Measurements from ENCODE around the gene ATG16L2.
A peak's percentile ranks its signal among the peaks of the same experiment; 100 is the strongest.
"Not testable (repeated sequence)": the region's sequence is repeated elsewhere in the genome, so short reads cannot be mapped to it uniquely, and the experiment has no call there.

The ATG16L2 gene

DNA sequence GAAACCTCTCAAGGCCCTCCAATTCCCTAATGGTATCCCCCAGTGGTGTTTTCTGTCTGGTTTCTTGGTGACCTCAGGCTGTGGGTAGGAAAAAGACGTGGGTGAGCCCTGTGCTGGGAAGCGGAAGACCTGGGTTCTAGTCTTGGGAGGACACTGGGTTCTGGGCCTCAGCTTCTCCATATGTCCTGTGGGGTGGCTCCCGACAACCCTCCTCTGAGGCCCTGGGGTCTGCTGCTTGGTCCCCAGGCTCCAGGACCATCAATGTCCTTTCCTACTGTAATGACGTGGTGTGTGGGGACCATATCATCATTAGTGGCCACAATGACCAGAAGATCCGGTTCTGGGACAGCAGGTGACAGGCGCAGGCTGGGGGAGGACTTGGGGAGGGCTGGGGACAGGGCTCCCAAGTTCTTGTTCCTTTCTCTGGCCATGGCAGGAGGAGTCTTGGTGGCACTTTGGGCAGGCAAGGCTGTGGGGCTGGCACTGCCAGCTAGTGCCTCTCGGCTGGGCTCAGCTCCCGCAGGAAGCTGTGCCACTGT, 12.8 kb downstream of the ATG16L2 start:
- H3K36me3 ChIP-seq (ENCODE audit: control insufficient read depth in 2 of 2, insufficient read depth in 2 of 2, low read length in 2 of 2) = peaks cover 0 to 2% of the 10 kb centered on the region in 2 donors
- H3K4me1 ChIP-seq (ENCODE audit: control insufficient read depth, insufficient read depth, low read length) = peaks cover 10% of the 10 kb centered on the region
- no peak overlapping the region for H3K9ac ChIP-seq (ENCODE audit: low read length in 2 of 2)
- no peak overlapping the region for H3K27ac ChIP-seq (ENCODE audit: low read length)
- H3K27me3 ChIP-seq (ENCODE audit: control insufficient read depth in 1 of 2, insufficient read depth in 2 of 2, low read length in 2 of 2) = no peaks in the 10 kb centered on the region
- no peak overlapping the region for H3K4me3 ChIP-seq (ENCODE audit: low read length in 2 of 2)
- H3K9me3 ChIP-seq (ENCODE audit: control insufficient read depth in 2 of 2, low read length in 2 of 2) = no peaks in the 10 kb centered on the region

DNA sequence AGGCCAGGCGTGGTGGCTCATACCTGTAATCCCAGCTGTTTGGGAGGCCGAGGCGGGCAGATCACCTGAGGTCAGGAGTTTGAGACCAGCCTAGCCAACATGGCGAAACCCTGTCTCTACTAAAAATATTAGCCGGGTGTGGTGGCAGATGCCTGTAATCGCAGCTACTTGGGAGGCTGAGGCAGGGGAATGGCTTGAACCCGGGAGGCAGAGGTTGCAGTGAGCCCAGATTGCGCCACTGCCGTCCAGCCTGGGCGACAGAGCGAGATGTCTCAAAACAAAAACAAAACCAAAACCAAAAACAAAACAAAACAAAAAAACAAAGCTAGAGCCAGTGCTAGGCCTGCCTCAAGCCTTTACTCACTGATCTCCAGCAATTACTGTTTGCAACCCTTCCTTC, 13.4 kb downstream of the ATG16L2 start:
- not testable (repeated sequence) for H3K36me3 ChIP-seq (ENCODE audit: control insufficient read depth in 2 of 2, insufficient read depth in 2 of 2, low read length in 2 of 2); H3K9me3 ChIP-seq (ENCODE audit: control insufficient read depth in 2 of 2, low read length in 2 of 2); H3K4me3 ChIP-seq (ENCODE audit: low read length in 2 of 2); H3K27ac ChIP-seq (ENCODE audit: low read length); H3K9ac ChIP-seq (ENCODE audit: low read length in 2 of 2); H3K27me3 ChIP-seq (ENCODE audit: control insufficient read depth in 1 of 2, insufficient read depth in 2 of 2, low read length in 2 of 2)
- H3K4me1 ChIP-seq (ENCODE audit: control insufficient read depth, insufficient read depth, low read length) = peaks cover 12% of the 10 kb centered on the region

DNA sequence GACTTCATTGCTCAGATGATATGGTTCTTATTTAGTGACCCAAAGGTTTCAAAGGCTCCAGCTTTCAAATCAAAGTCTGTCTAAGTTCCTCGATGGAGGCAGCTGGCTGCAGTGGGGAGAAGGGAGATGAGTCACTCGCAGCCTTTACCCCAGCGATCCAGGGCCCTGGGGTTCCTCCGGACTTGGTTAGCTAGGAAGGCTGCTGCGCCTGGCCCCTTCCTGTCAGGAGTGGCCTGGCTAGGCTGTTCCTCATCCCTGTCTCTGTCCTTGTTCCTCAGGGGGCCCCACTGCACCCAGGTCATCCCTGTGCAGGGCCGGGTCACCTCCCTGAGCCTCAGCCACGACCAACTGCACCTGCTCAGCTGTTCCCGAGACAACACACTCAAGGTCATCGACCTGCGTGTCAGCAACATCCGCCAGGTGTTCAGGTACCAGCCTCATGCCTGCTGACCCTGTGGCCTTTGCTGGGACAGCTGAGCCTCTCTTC, 13.9 kb downstream of the ATG16L2 start:
- H3K36me3 ChIP-seq (ENCODE audit: control insufficient read depth in 2 of 2, insufficient read depth in 2 of 2, low read length in 2 of 2) = peaks cover 0 to 2% of the 10 kb centered on the region in 2 donors
- H3K4me1 ChIP-seq (ENCODE audit: control insufficient read depth, insufficient read depth, low read length) = peaks cover 15% of the 10 kb centered on the region
- no peaks in the 10 kb centered on the region for H3K9me3 ChIP-seq (ENCODE audit: control insufficient read depth in 2 of 2, low read length in 2 of 2)
- no peak overlapping the region for H3K27ac ChIP-seq (ENCODE audit: low read length)
- no peak overlapping the region for H3K4me3 ChIP-seq (ENCODE audit: low read length in 2 of 2)
- no peaks in the 10 kb centered on the region for H3K27me3 ChIP-seq (ENCODE audit: control insufficient read depth in 1 of 2, insufficient read depth in 2 of 2, low read length in 2 of 2)
- no peak overlapping the region for H3K9ac ChIP-seq (ENCODE audit: low read length in 2 of 2)

DNA sequence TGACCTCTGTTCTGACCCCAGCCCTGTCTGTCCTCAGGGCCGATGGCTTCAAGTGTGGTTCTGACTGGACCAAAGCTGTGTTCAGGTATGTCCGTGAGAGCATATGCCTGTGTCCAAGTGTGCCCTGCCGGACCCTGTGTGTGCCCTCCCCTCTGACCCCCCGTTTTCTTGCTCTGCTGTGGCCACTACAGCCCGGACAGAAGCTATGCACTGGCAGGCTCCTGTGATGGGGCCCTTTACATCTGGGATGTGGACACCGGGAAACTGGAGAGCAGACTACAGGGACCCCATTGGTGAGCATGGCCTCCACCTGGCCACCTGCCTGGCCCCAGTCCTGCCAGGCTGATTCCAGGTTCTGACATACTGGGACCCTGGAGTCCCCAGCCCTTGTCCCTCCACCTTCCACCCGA, 14.5 kb downstream of the ATG16L2 start:
- H3K9ac ChIP-seq (ENCODE audit: low read length in 2 of 2) = no peak overlapping the region
- peaks cover 0 to 2% of the 10 kb centered on the region in 2 donors for H3K36me3 ChIP-seq (ENCODE audit: control insufficient read depth in 2 of 2, insufficient read depth in 2 of 2, low read length in 2 of 2)
- peaks cover 17% of the 10 kb centered on the region for H3K4me1 ChIP-seq (ENCODE audit: control insufficient read depth, insufficient read depth, low read length)
- H3K9me3 ChIP-seq (ENCODE audit: control insufficient read depth in 2 of 2, low read length in 2 of 2) = no peaks in the 10 kb centered on the region
- no peak overlapping the region for H3K4me3 ChIP-seq (ENCODE audit: low read length in 2 of 2)
- H3K27me3 ChIP-seq (ENCODE audit: control insufficient read depth in 1 of 2, insufficient read depth in 2 of 2, low read length in 2 of 2) = no peaks in the 10 kb centered on the region
- H3K27ac ChIP-seq (ENCODE audit: low read length) = no peak overlapping the region

DNA sequence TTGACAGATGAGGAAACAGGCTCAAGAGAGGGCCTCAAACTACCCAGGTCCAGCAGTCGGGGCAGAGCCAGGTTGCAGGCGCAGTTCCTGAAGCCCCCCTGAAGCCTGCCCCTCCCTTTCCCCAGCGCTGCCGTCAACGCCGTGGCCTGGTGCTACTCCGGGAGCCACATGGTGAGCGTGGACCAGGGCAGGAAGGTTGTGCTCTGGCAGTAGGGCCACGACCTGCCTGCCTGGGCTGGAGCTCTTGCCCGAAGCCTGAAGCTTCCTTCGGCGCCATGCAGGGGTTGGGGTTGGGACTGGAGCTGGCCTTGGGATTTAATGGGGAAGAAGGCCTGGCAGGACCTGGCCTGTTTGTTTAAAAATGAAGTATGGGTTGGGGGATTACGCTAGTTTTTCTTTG, 15.0 kb downstream of the ATG16L2 start:
- Histone ChIP-seq H3K4me3 (ENCODE audit: low read length in 2 of 2) (no peak overlapping the region), H3K36me3 (ENCODE audit: control insufficient read depth in 2 of 2, insufficient read depth in 2 of 2, low read length in 2 of 2) (peaks cover 0 to 2% of the 10 kb centered on the region in 2 donors), H3K27me3 (ENCODE audit: control insufficient read depth in 1 of 2, insufficient read depth in 2 of 2, low read length in 2 of 2) (no peaks in the 10 kb centered on the region), H3K4me1 (ENCODE audit: control insufficient read depth, insufficient read depth, low read length) (peaks cover 17% of the 10 kb centered on the region), H3K9me3 (ENCODE audit: control insufficient read depth in 2 of 2, low read length in 2 of 2) (no peaks in the 10 kb centered on the region), H3K27ac (ENCODE audit: low read length) (no peak overlapping the region), H3K9ac (ENCODE audit: low read length in 2 of 2) (no peak overlapping the region)

DNA sequence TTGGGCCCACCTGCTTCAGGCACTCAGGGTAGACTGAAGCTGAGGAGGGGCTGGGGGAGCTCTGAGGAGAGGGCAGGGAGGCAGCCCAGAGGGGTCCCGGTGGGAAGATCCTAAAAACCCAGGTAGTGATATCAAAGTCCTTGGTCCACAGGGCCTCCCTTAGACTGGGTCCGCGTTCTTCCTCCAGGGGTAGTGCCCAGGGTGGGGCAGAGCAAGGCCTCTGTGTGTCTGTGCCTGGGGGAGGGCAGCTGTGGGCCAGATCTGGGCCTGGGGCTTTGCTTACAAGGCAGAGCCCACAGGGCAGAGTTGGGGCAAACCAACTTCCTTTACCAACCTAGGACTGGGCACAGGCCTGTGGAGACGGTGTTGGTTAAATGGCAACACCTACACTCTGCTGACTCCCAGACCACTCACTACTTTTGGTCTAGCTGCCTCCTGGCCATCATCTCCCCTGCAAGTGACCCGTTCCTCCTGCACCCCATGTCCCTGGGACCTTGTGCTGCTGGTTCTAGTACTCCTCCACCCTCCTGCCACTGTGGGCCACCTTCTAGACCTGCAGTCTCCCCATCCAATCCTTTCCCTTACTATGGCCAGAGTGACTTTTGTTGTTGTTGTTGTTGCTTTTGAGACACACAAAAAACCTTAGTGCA, 15.8 kb downstream of the ATG16L2 start:
- Histone ChIP-seq H3K4me1 (ENCODE audit: control insufficient read depth, insufficient read depth, low read length) (peaks cover 21% of the 10 kb centered on the region), H3K36me3 (ENCODE audit: control insufficient read depth in 2 of 2, insufficient read depth in 2 of 2, low read length in 2 of 2) (peaks cover 0 to 3% of the 10 kb centered on the region in 2 donors), H3K4me3 (ENCODE audit: low read length in 2 of 2) (no peak overlapping the region), H3K27me3 (ENCODE audit: control insufficient read depth in 1 of 2, insufficient read depth in 2 of 2, low read length in 2 of 2) (no peaks in the 10 kb centered on the region), H3K9ac (ENCODE audit: low read length in 2 of 2) (no peak overlapping the region), H3K9me3 (ENCODE audit: control insufficient read depth in 2 of 2, low read length in 2 of 2) (no peaks in the 10 kb centered on the region), H3K27ac (ENCODE audit: low read length) (peak overlapping the region; percentile 1)

DNA sequence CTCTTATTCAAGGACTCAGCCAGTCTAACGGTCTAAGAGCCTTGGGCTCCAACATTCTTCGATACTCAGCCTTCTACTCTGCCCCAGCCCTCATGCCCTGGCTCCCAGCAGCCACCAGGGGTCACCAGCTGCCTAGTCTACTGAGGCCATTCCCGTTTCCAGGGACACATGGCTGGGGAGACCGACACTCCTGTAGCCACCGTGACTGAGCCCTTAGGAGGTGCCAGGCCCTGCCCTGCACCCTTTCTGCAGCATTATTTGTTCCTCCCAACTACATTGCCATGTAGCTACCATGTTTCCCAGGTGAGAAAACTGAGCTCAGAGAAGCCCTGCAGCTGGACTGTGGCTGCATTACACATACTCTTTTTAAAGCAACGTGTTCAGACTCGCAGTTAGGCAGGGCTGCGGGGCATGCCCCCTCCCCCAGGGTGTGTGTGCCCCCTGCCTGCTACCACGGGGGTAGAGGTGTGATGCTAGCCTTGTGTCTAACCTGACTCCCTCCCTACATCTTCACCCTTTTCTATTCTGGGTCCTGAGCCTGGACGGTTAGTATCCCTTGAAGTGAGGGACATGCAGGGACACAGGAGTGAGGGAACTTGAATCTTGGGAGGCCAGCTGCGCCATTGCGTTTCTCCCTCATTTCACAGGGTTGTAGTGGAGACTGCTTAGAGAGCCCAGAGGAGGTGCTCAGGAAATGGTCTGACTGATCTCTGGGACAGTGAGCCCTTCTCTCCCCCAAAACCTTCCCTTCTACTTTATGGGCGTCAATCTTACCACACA, 17.5 kb downstream of the ATG16L2 start:
- H3K4me3 ChIP-seq (ENCODE audit: low read length in 2 of 2) = peak overlapping the region in 1 of 2 donors; percentile 22
- H3K27me3 ChIP-seq (ENCODE audit: control insufficient read depth in 1 of 2, insufficient read depth in 2 of 2, low read length in 2 of 2) = no peaks in the 10 kb centered on the region
- H3K9ac ChIP-seq (ENCODE audit: low read length in 2 of 2) = no peak overlapping the region
- no peaks in the 10 kb centered on the region for H3K9me3 ChIP-seq (ENCODE audit: control insufficient read depth in 2 of 2, low read length in 2 of 2)
- H3K36me3 ChIP-seq (ENCODE audit: control insufficient read depth in 2 of 2, insufficient read depth in 2 of 2, low read length in 2 of 2) = peaks cover 0 to 8% of the 10 kb centered on the region in 2 donors
- H3K4me1 ChIP-seq (ENCODE audit: control insufficient read depth, insufficient read depth, low read length) = peaks cover 31% of the 10 kb centered on the region
- no peak overlapping the region for H3K27ac ChIP-seq (ENCODE audit: low read length)

DNA sequence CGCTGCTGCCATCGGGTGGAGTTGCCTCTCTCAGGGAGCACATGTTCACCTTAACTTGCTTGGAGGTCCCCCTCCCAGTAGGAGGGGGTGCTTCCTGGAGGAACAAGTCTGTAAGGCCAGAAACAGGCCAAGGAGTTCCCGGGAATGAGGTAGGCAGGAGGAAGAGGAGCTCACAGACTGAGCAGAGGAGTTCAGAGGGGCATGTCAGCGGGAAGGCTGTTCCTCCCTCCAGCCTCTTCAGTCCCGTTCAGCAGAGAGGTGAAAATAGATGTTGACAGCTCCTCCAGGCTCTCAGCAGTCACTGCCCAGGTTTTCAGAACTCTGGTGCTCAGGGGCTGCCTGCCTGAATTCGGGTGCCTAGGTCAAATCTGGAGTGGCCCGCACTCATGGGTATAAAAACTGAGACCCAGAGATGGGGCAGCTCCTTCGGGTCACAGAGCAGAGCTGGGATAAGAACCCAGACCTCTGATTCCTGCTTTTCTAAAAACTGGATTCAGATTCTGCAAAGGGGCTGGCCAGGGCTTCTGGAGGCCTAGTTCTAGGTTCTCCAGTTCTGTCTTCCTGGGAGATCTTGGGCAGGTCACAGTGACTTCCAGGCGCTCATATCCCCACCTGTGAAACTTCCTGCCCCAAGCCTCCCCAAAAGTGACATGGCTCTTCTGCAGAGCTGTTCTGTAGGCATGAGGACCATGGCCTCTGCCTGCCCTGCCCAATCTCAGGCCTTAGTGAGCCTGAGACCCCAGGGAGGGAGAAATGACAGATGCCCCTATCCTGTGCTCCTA, 18.3 kb downstream of the ATG16L2 start:
- no peaks in the 10 kb centered on the region for H3K9me3 ChIP-seq (ENCODE audit: control insufficient read depth in 2 of 2, low read length in 2 of 2)
- H3K27ac ChIP-seq (ENCODE audit: low read length) = peak overlapping the region; percentile 41
- H3K36me3 ChIP-seq (ENCODE audit: control insufficient read depth in 2 of 2, insufficient read depth in 2 of 2, low read length in 2 of 2) = peaks cover 3 to 10% of the 10 kb centered on the region in 2 donors
- no peaks in the 10 kb centered on the region for H3K27me3 ChIP-seq (ENCODE audit: control insufficient read depth in 1 of 2, insufficient read depth in 2 of 2, low read length in 2 of 2)
- H3K4me3 ChIP-seq (ENCODE audit: low read length in 2 of 2) = no peak overlapping the region
- no peak overlapping the region for H3K9ac ChIP-seq (ENCODE audit: low read length in 2 of 2)
- peaks cover 31% of the 10 kb centered on the region for H3K4me1 ChIP-seq (ENCODE audit: control insufficient read depth, insufficient read depth, low read length)

DNA sequence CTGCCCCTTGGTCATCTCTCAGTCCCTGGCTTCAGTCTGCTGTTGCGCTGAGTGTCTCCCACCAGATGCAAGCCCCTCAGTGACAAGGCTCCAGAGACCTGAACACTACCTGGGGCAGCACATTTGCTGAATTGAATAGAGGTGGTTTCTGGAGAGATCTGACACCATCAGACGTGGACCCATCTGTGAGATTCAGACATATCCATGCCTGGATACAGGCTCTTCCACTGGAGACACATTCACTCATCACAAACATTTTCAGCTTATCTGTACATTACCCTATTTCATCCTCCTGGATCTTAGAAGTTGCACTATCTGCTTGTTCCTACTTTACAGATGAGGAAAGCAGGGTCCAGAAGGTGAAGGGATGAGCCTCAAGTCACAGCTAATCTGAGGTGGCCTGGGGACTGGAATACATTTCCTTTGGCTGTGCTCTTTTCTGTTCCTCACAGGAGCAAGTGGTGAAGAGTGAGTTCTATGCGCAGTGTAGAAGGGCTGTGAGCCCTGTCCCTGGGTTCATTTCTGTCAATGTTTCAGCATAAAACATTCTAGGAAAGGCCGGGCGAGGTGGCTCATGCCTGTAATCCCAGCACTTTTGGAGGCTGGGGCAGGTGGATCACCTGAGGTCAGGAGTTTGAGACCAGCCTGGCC, 19.0 kb downstream of the ATG16L2 start:
- Histone ChIP-seq H3K36me3 (ENCODE audit: control insufficient read depth in 2 of 2, insufficient read depth in 2 of 2, low read length in 2 of 2) (peaks cover 6 to 12% of the 10 kb centered on the region in 2 donors), H3K9ac (ENCODE audit: low read length in 2 of 2) (no peak overlapping the region), H3K4me1 (ENCODE audit: control insufficient read depth, insufficient read depth, low read length) (peaks cover 31% of the 10 kb centered on the region), H3K27ac (ENCODE audit: low read length) (peak overlapping the region; percentile 41), H3K27me3 (ENCODE audit: control insufficient read depth in 1 of 2, insufficient read depth in 2 of 2, low read length in 2 of 2) (no peaks in the 10 kb centered on the region), H3K4me3 (ENCODE audit: low read length in 2 of 2) (peak overlapping the region in 1 of 2 donors; percentile 3), H3K9me3 (ENCODE audit: control insufficient read depth in 2 of 2, low read length in 2 of 2) (no peaks in the 10 kb centered on the region)

Measured in stomach smooth muscle (tissue), 2 donors.